Stimulated activated naive CD8-positive, alpha-beta T cell treated with anti-CD3 and anti-CD28 coated beads, Interleukin-15, Interleukin-2, amounts not matched to agents 100 ng/mL and 50 ng/mL, for 24 hours (primary cell): ENCODE measurements around the gene GZMM.
A peak's percentile ranks its signal among the peaks of the same experiment; 100 is the strongest.

ENCODE experiments used
- H3K27ac Mint-ChIP-seq: one replicate; pipeline ENCODE4 v1.8.0; 2021; ENCODE audit warnings: mild to moderate bottlenecking, mixed read lengths
- H3K27me3 Mint-ChIP-seq: one replicate; pipeline ENCODE4 v1.8.0; 2021; ENCODE audit warnings: mixed read lengths
- H3K36me3 Mint-ChIP-seq: one replicate; pipeline ENCODE4 v1.8.0; 2021; ENCODE audit warnings: low read depth, mixed read lengths
- H3K4me1 Mint-ChIP-seq: one replicate; pipeline ENCODE4 v1.8.0; 2021; ENCODE audit warnings: low read depth, mixed read lengths
- H3K4me3 Mint-ChIP-seq: one replicate; pipeline ENCODE4 v1.8.0; 2021; ENCODE audit warnings: mild to moderate bottlenecking, mixed read lengths
- H3K9me3 Mint-ChIP-seq: one replicate; pipeline ENCODE4 v1.8.0; 2021; ENCODE audit warnings: mixed read lengths

The GZMM gene

GRCh38 chr19:507286-508203, 36.3 kb upstream of the GZMM start, which contains the start of gene TPGS1:
Gene TPGS1 (plus strand): TSS chr19:507497. CDS start chr19:507507, 10 bp downstream.
- Mint-ChIP-seq H3K27me3 (no peaks in the 10 kb centered on the region), H3K4me3 (peak within 1 kb of the TSS; percentile 98), H3K27ac (peak within 1 kb of the TSS; percentile 100), H3K4me1 (peaks cover 48% of the 10 kb centered on the region), H3K36me3 (no peaks in the 10 kb centered on the region), H3K9me3 (no peaks in the 10 kb centered on the region)

GRCh38 chr19:508204-509150, 35.4 kb upstream of the GZMM start:
- Mint-ChIP-seq H3K9me3 (no peaks in the 10 kb centered on the region), H3K4me1 (peaks cover 44% of the 10 kb centered on the region), H3K27ac (peak overlapping the region; percentile 94), H3K4me3 (peak overlapping the region; percentile 98), H3K36me3 (no peaks in the 10 kb centered on the region), H3K27me3 (no peaks in the 10 kb centered on the region)

GRCh38 chr19:510606-511100, 33.2 kb upstream of the GZMM start:
- Mint-ChIP-seq H3K27me3 (no peaks in the 10 kb centered on the region), H3K9me3 (no peaks in the 10 kb centered on the region), H3K4me1 (peaks cover 44% of the 10 kb centered on the region), H3K36me3 (no peaks in the 10 kb centered on the region), H3K4me3 (peak overlapping the region; percentile 81), H3K27ac (peak overlapping the region; percentile 94)

- Mint-ChIP-seq H3K4me1 (peaks cover 44% of the 10 kb centered on the region), H3K27me3 (no peaks in the 10 kb centered on the region), H3K9me3 (no peaks in the 10 kb centered on the region), H3K4me3 (peak overlapping the region; percentile 81), H3K27ac (peak overlapping the region; percentile 94), H3K36me3 (no peaks in the 10 kb centered on the region)
Observed at GRCh38 chr19:511101-511851, 32.6 kb upstream of the GZMM start.

GRCh38 chr19:512547-513365, 31.1 kb upstream of the GZMM start:
- Mint-ChIP-seq H3K4me1 (peaks cover 45% of the 10 kb centered on the region), H3K9me3 (no peaks in the 10 kb centered on the region)

GRCh38 chr19:513368-514165, 30.3 kb upstream of the GZMM start:
- Mint-ChIP-seq H3K27me3 (no peaks in the 10 kb centered on the region), H3K4me1 (peaks cover 37% of the 10 kb centered on the region), H3K9me3 (no peaks in the 10 kb centered on the region), H3K4me3 (no peak overlapping the region), H3K27ac (no peak overlapping the region), H3K36me3 (no peaks in the 10 kb centered on the region)

More at GRCh38 chr19:512547-513365, 31.1 kb upstream of the GZMM start:
- H3K27ac Mint-ChIP-seq, result no peak overlapping the region
- H3K27me3 Mint-ChIP-seq, result no peaks in the 10 kb centered on the region
- no peak overlapping the region for H3K4me3 Mint-ChIP-seq
- H3K36me3 Mint-ChIP-seq, result no peaks in the 10 kb centered on the region

- Mint-ChIP-seq H3K27ac (no peak overlapping the region), H3K4me1 (peaks cover 32% of the 10 kb centered on the region), H3K27me3 (no peaks in the 10 kb centered on the region), H3K9me3 (no peaks in the 10 kb centered on the region), H3K36me3 (no peaks in the 10 kb centered on the region), H3K4me3 (no peak overlapping the region)
Observed at GRCh38 chr19:514166-514663, 29.6 kb upstream of the GZMM start.

GRCh38 chr19:517721-518597, 25.9 kb upstream of the GZMM start:
- Mint-ChIP-seq H3K36me3 (no peaks in the 10 kb centered on the region), H3K4me1 (peaks cover 4% of the 10 kb centered on the region), H3K27ac (no peak overlapping the region), H3K9me3 (no peaks in the 10 kb centered on the region), H3K4me3 (no peak overlapping the region), H3K27me3 (no peaks in the 10 kb centered on the region)

GRCh38 chr19:518598-519231, 25.1 kb upstream of the GZMM start:
- Mint-ChIP-seq H3K36me3 (no peaks in the 10 kb centered on the region), H3K4me3 (no peak overlapping the region), H3K27ac (no peak overlapping the region), H3K4me1 (peaks cover 4% of the 10 kb centered on the region), H3K9me3 (no peaks in the 10 kb centered on the region), H3K27me3 (no peaks in the 10 kb centered on the region)

GRCh38 chr19:519449-519865, 24.4 kb upstream of the GZMM start:
- H3K4me1 Mint-ChIP-seq, result peaks cover 4% of the 10 kb centered on the region
- no peak overlapping the region for H3K4me3 Mint-ChIP-seq
- H3K36me3 Mint-ChIP-seq, result no peaks in the 10 kb centered on the region
- H3K27me3 Mint-ChIP-seq, result no peaks in the 10 kb centered on the region
- no peaks in the 10 kb centered on the region for H3K9me3 Mint-ChIP-seq
- H3K27ac Mint-ChIP-seq, result no peak overlapping the region

GRCh38 chr19:522726-523125, 21.1 kb upstream of the GZMM start:
- Mint-ChIP-seq H3K27ac (no peak overlapping the region), H3K27me3 (peaks cover 3% of the 10 kb centered on the region), H3K36me3 (no peaks in the 10 kb centered on the region), H3K4me1 (no peaks in the 10 kb centered on the region), H3K4me3 (no peak overlapping the region), H3K9me3 (no peaks in the 10 kb centered on the region)
